Measurements from ENCODE around the gene PHYKPL.

DNA sequence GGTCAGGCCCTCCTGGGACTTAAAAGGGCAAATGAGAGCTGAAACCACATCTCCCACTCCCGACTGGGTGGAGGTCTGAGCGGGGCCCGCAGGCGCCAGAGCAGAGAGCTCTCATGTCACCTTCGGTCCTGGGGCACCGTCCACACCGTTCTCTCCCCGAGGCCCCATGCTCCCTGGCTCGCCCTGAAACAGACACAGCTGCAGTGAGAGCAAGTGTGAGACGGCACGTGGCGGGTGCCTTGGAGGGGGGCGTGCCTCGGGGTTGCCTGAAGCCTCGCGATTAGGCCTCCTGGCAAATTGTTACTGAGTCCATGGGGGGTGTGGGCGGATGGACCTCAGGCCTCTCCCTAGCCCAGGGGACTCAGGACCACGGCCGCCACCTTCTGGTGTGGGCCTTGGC, 24.1 kb upstream of the PHYKPL start:
- TF ChIP-seq CTCF (conservative IDR thresholded peaks at IDR 0.05 in 1 of 2, IDR thresholded peaks at IDR 0.05 in 1 of 2; ENCODE audit: low read depth in 1 of 2, low read length in 2 of 2): no peak
- no peak for TF ChIP-seq EZH2 (IDR thresholded peaks at IDR 0.05; ENCODE audit: low read length, missing control alignments)
